Measurements from ENCODE around the gene DNLZ.

- TF ChIP-seq CTCF (IDR thresholded peaks at IDR 0.05) (no peak), POLR2A (IDR thresholded peaks at IDR 0.05) (no peak)
Observed at GRCh38 chr9:136367296-136368145, 4.0 kb upstream of the DNLZ start.
